CD4-positive, CD25-positive, alpha-beta regulatory T cell (primary cell): Measurements from ENCODE around the gene PLAAT3. TPM values are rescaled to one million over a fixed set of nuclear protein-coding genes. Genes with fewer than 3 reads are reported as not detected.
"Not testable (repeated sequence)": the region's sequence is repeated elsewhere in the genome, so short reads cannot be mapped to it uniquely, and the experiment has no call there.

Source experiments
- ATAC-seq, 2 donors: fragments of 150-1000 bp; cut with Tn5 transposase; one replicate each; pipeline ENCODE4 v1.10.0; 2021; ENCODE audit warnings: low read depth in 2 of 2, moderate number of reproducible peaks in 2 of 2, moderate library complexity in 1 of 2
- DNase-seq, 3 donors: peaks; one replicate each; pipeline versions ENCODE4 v3.0.0 to v3.0.0-alpha.2; 2012 to 2022; ENCODE audit warnings: mixed read lengths in 1 of 3
- H3K27ac ChIP-seq: one replicate; pipeline ENCODE4 v1.7.0; 2013; ENCODE audit warnings: mild to moderate bottlenecking, low read length; ENCODE audit not compliant: insufficient read depth, poor library complexity, severe bottlenecking
- H3K27me3 ChIP-seq: one replicate; pipeline ENCODE4 v1.7.0; 2013; ENCODE audit warnings: low read length; ENCODE audit not compliant: control insufficient read depth, insufficient read depth
- H3K36me3 ChIP-seq: one replicate; pipeline ENCODE4 v1.7.0; 2013; ENCODE audit warnings: mild to moderate bottlenecking, low read length, moderate library complexity; ENCODE audit not compliant: control insufficient read depth, insufficient read depth
- H3K4me1 ChIP-seq: 2 replicates; pipeline ENCODE4 v1.7.0; 2013; ENCODE audit warnings: mild to moderate bottlenecking, low read length; ENCODE audit not compliant: insufficient read depth, control insufficient read depth, poor library complexity, severe bottlenecking
- H3K4me3 ChIP-seq: one replicate; pipeline ENCODE4 v1.7.0; 2013; ENCODE audit warnings: low read depth, mild to moderate bottlenecking, low read length, moderate library complexity
- H3K9me3 ChIP-seq, 2 experiments: 1 replicate in 1 of 2; 2 replicates in 1 of 2; pipeline ENCODE4 v1.7.0; 2013; ENCODE audit warnings: low read length in 2 of 2, mild to moderate bottlenecking in 1 of 2, moderate library complexity in 1 of 2; ENCODE audit not compliant: control insufficient read depth in 2 of 2
- H3K27ac Mint-ChIP-seq, 3 donors: one replicate each; pipeline ENCODE4 v1.8.0; 2020 to 2022; ENCODE audit warnings: mild to moderate bottlenecking in 3 of 3, mixed read lengths in 3 of 3, moderate library complexity in 2 of 3
- H3K27me3 Mint-ChIP-seq: one replicate; pipeline ENCODE4 v1.8.0; 2022; ENCODE audit warnings: mild to moderate bottlenecking, mixed read lengths
- H3K36me3 Mint-ChIP-seq: one replicate; pipeline ENCODE4 v1.8.0; 2020; ENCODE audit warnings: mixed read lengths
- H3K4me1 Mint-ChIP-seq, 4 donors: one replicate each; pipeline ENCODE4 v1.8.0; 2020 to 2022; ENCODE audit warnings: mixed read lengths in 4 of 4, mild to moderate bottlenecking in 1 of 4
- H3K4me3 Mint-ChIP-seq, 4 donors: one replicate each; pipeline ENCODE4 v1.8.0; 2020 to 2022; ENCODE audit warnings: mild to moderate bottlenecking in 4 of 4, mixed read lengths in 4 of 4, moderate library complexity in 3 of 4
- H3K9me3 Mint-ChIP-seq, 7 donors: one replicate each; pipeline ENCODE4 v1.8.0; 2020 to 2022; ENCODE audit warnings: mixed read lengths in 7 of 7, mild to moderate bottlenecking in 3 of 7, moderate library complexity in 2 of 7
- polyA plus RNA-seq, 4 donors: library from polyadenylated mRNA; unstranded; fragments of 300-500 nt; fragmentation: Illumina TruSeq; gene quantifications; one replicate each; pipeline ENCODE4 v1.2.3, GENCODE V29; 2021
- total RNA-seq: library from RNA; stranded (reverse); gene quantifications from one replicate; pipeline ENCODE4 v1.2.3, GENCODE V29; 2022

The PLAAT3 gene
- total and polyA plus RNA-seq, 5 donors from 2014 or later, result 3.1 to 19.0 (median 5.8) TPM

GRCh38 chr11:63547061-63547460 lies 67.2 kb downstream of the PLAAT3 start:
- peaks cover 33% of the 10 kb centered on the region for H3K36me3 Mint-ChIP-seq
- H3K4me1 Mint-ChIP-seq, result peaks cover 22 to 41% (median 24%) of the 10 kb centered on the region in 4 donors
- no peak overlapping the region for H3K4me3 ChIP-seq
- DNase-seq, result no peak
- no peak for ATAC-seq
- no peaks in the 10 kb centered on the region for H3K27me3 ChIP-seq
- no peak overlapping the region for H3K27ac ChIP-seq
- no peaks in the 10 kb centered on the region for H3K27me3 Mint-ChIP-seq
- peak overlapping the region; percentile 72 to 82 (median 74) for H3K27ac Mint-ChIP-seq
- peaks cover 46% of the 10 kb centered on the region for H3K36me3 ChIP-seq
- H3K4me1 ChIP-seq, result peaks cover 8% of the 10 kb centered on the region
- H3K4me3 Mint-ChIP-seq, result peak overlapping the region in 1 of 4 donors; percentile 76
- H3K9me3 ChIP-seq, result no peaks in the 10 kb centered on the region
- H3K9me3 Mint-ChIP-seq, result no peaks in the 10 kb centered on the region

GRCh38 chr11:63543711-63544110 lies 70.5 kb downstream of the PLAAT3 start:
- Mint-ChIP-seq H3K9me3 (no peaks in the 10 kb centered on the region), H3K27me3 (no peaks in the 10 kb centered on the region), H3K4me1 (peaks cover 25 to 51% (median 28%) of the 10 kb centered on the region in 4 donors), H3K27ac (peak overlapping the region in 2 of 3 donors; percentile 42 to 51), H3K4me3 (no peak overlapping the region), H3K36me3 (peaks cover 47% of the 10 kb centered on the region)
- Histone ChIP-seq H3K36me3 (peaks cover 52% of the 10 kb centered on the region), H3K27ac (no peak overlapping the region), H3K27me3 (no peaks in the 10 kb centered on the region), H3K9me3 (no peaks in the 10 kb centered on the region), H3K4me1 (peaks cover 15% of the 10 kb centered on the region), H3K4me3 (no peak overlapping the region)
- DNase-seq, result no peak
- ATAC-seq, result no peak

- Mint-ChIP-seq H3K4me1 (peaks cover 25 to 63% (median 35%) of the 10 kb centered on the region in 4 donors), H3K4me3 (peak overlapping the region in 3 of 4 donors; percentile 1 to 88 (median 45))
These were observed 71.7 kb downstream of the PLAAT3 start for GRCh38 chr11:63542506-63542905.

GRCh38 chr11:63537293-63538101 lies 76.7 kb downstream of the PLAAT3 start:
- DNase-seq, result no peak
- H3K27ac Mint-ChIP-seq, result peak overlapping the region; percentile 96 to 98 (median 98)
- H3K4me1 ChIP-seq, result peaks cover 78% of the 10 kb centered on the region

More at GRCh38 chr11:63542506-63542905, 71.7 kb downstream of the PLAAT3 start:
- H3K4me1 ChIP-seq, result peaks cover 28% of the 10 kb centered on the region
- not testable (repeated sequence) for H3K9me3 ChIP-seq, H3K27me3 ChIP-seq, H3K4me3 ChIP-seq, DNase-seq, ATAC-seq, H3K9me3 Mint-ChIP-seq, H3K27me3 Mint-ChIP-seq
- H3K36me3 ChIP-seq, result peaks cover 49% of the 10 kb centered on the region
- peak overlapping the region; percentile 5 to 89 (median 42) for H3K27ac Mint-ChIP-seq
- peak overlapping the region; percentile 0 for H3K27ac ChIP-seq
- H3K36me3 Mint-ChIP-seq, result peaks cover 46% of the 10 kb centered on the region

GRCh38 chr11:63536669-63537292 lies 77.5 kb downstream of the PLAAT3 start, which contains the start of gene PLAAT4:
Gene PLAAT4, plus strand, starts transcription at chr11:63536808. Its CDS starts 61 bp downstream, at chr11:63536869.
- peak within 1 kb of the TSS; percentile 96 to 98 (median 98) for H3K27ac Mint-ChIP-seq
- H3K4me1 Mint-ChIP-seq, result peaks cover 29 to 93% (median 60%) of the 10 kb centered on the region in 4 donors
- peaks cover 6% of the 10 kb centered on the region for H3K36me3 ChIP-seq
- H3K9me3 ChIP-seq, result no peaks in the 10 kb centered on the region
- H3K4me3 ChIP-seq, result peak within 1 kb of the TSS; percentile 91
- no peaks in the 10 kb centered on the region for H3K27me3 Mint-ChIP-seq
- ATAC-seq (peak; percentile 49 to 64), DNase-seq (peak in 2 of 3 donors; percentile 55 to 77)
- H3K9me3 Mint-ChIP-seq, result peaks cover 0 to 1% (median 0%) of the 10 kb centered on the region in 7 donors
- H3K36me3 Mint-ChIP-seq, result peaks cover 14% of the 10 kb centered on the region
- peaks cover 85% of the 10 kb centered on the region for H3K4me1 ChIP-seq
- H3K27ac ChIP-seq, result peak within 1 kb of the TSS; percentile 81
- no peaks in the 10 kb centered on the region for H3K27me3 ChIP-seq
- H3K4me3 Mint-ChIP-seq, result peak within 1 kb of the TSS; percentile 92 to 99 (median 96)

More at GRCh38 chr11:63537293-63538101, 76.7 kb downstream of the PLAAT3 start:
- Histone ChIP-seq H3K27me3 (no peaks in the 10 kb centered on the region), H3K4me3 (peak overlapping the region; percentile 91), H3K9me3 (no peaks in the 10 kb centered on the region), H3K27ac (peak overlapping the region; percentile 81), H3K36me3 (peaks cover 10% of the 10 kb centered on the region)
- ATAC-seq, result peak; percentile 33 to 42
- no peaks in the 10 kb centered on the region for H3K27me3 Mint-ChIP-seq
- peaks cover 18% of the 10 kb centered on the region for H3K36me3 Mint-ChIP-seq
- peaks cover 29 to 94% (median 59%) of the 10 kb centered on the region in 4 donors for H3K4me1 Mint-ChIP-seq
- peak overlapping the region; percentile 92 to 99 (median 96) for H3K4me3 Mint-ChIP-seq
- peaks cover 0 to 1% (median 0%) of the 10 kb centered on the region in 7 donors for H3K9me3 Mint-ChIP-seq

- Mint-ChIP-seq H3K9me3 (peaks cover 0 to 1% (median 0%) of the 10 kb centered on the region in 7 donors), H3K4me3 (peak overlapping the region; percentile 92 to 99 (median 96)), H3K4me1 (peaks cover 36 to 96% (median 64%) of the 10 kb centered on the region in 4 donors), H3K36me3 (peaks cover 12% of the 10 kb centered on the region), H3K27ac (peak overlapping the region; percentile 96 to 98 (median 98)), H3K27me3 (no peaks in the 10 kb centered on the region)
- H3K27ac ChIP-seq, result peak overlapping the region; percentile 81
- H3K4me1 ChIP-seq, result peaks cover 88% of the 10 kb centered on the region
- peaks cover 6% of the 10 kb centered on the region for H3K36me3 ChIP-seq
- H3K9me3 ChIP-seq, result no peaks in the 10 kb centered on the region
- H3K27me3 ChIP-seq, result no peaks in the 10 kb centered on the region
- no peak for DNase-seq
- ATAC-seq, result no peak
- H3K4me3 ChIP-seq, result peak overlapping the region; percentile 91
These were observed 78.5 kb downstream of the PLAAT3 start for GRCh38 chr11:63535734-63536133.

GRCh38 chr11:63534895-63535461 lies 79.3 kb downstream of the PLAAT3 start:
- ATAC-seq, result no peak

More at GRCh38 chr11:63534895-63535461, 79.3 kb downstream of the PLAAT3 start:
- Histone ChIP-seq H3K4me1 (peaks cover 90% of the 10 kb centered on the region), H3K36me3 (peaks cover 2% of the 10 kb centered on the region), H3K9me3 (no peaks in the 10 kb centered on the region), H3K4me3 (peak overlapping the region; percentile 48), H3K27me3 (no peaks in the 10 kb centered on the region), H3K27ac (peak overlapping the region; percentile 81)
- Mint-ChIP-seq H3K4me1 (peaks cover 36 to 92% (median 64%) of the 10 kb centered on the region in 4 donors), H3K27ac (peak overlapping the region; percentile 96 to 98 (median 98)), H3K4me3 (peak overlapping the region; percentile 3 to 99 (median 96)), H3K9me3 (peaks cover 0 to 1% (median 0%) of the 10 kb centered on the region in 7 donors), H3K27me3 (no peaks in the 10 kb centered on the region), H3K36me3 (peaks cover 6% of the 10 kb centered on the region)
- DNase-seq, result no peak
